Anterior cingulate cortex (tissue), 58 donors: ENCODE measurements around the gene ENDOG.
A peak's percentile ranks its signal among the peaks of the same experiment; 100 is the strongest.
"Not testable (repeated sequence)": the region's sequence is repeated elsewhere in the genome, so short reads cannot be mapped to it uniquely, and the experiment has no call there.

Experiments
- DNase-seq, 58 donors: peaks; one replicate each; lab custom pipeline; 2025; lab: John Stamatoyannopoulos, UW

The ENDOG gene

GRCh38 chr9:128794961-128795360, 23.3 kb upstream of the ENDOG start:
- not testable (repeated sequence) for DNase-seq

- no peak for DNase-seq
Observed at GRCh38 chr9:128798896-128799295, 19.4 kb upstream of the ENDOG start.

- no peak for DNase-seq
Observed at GRCh38 chr9:128800061-128800460, 18.2 kb upstream of the ENDOG start.

- no peak for DNase-seq
Observed at GRCh38 chr9:128802482-128802881, 15.8 kb upstream of the ENDOG start.

- peak in 37 of 58 donors; percentile 12 to 88 (median 36) for DNase-seq
Observed at GRCh38 chr9:128805661-128806060, 12.6 kb upstream of the ENDOG start.

GRCh38 chr9:128807827-128808226, 10.5 kb upstream of the ENDOG start:
- DNase-seq, result no peak

GRCh38 chr9:128808543-128808942, 9.8 kb upstream of the ENDOG start:
- no peak for DNase-seq

GRCh38 chr9:128809036-128809599, 9.2 kb upstream of the ENDOG start:
- DNase-seq, result no peak

GRCh38 chr9:128809831-128810230, 8.5 kb upstream of the ENDOG start:
- DNase-seq, result no peak

- DNase-seq, result no peak
Observed at GRCh38 chr9:128810873-128811272, 7.4 kb upstream of the ENDOG start.

- DNase-seq, result peak in 32 of 58 donors; percentile 13 to 78 (median 48)
Observed at GRCh38 chr9:128818839-128819715, 777 bp downstream of the ENDOG start.

GRCh38 chr9:128819716-128820664, 1.7 kb downstream of the ENDOG start:
- peak in 33 of 58 donors; percentile 6 to 63 (median 26) for DNase-seq

- DNase-seq, result no peak
Observed at GRCh38 chr9:128820665-128821583, 2.6 kb downstream of the ENDOG start.

GRCh38 chr9:128821584-128822406, 3.5 kb downstream of the ENDOG start:
- DNase-seq, result no peak

- no peak for DNase-seq
Observed at GRCh38 chr9:128822407-128823042, 4.2 kb downstream of the ENDOG start.

- DNase-seq, result no peak
Observed at GRCh38 chr9:128823362-128823902, 5.1 kb downstream of the ENDOG start.

- no peak for DNase-seq
Observed at GRCh38 chr9:128823903-128824406, 5.7 kb downstream of the ENDOG start.

GRCh38 chr9:128824911-128825310, 6.6 kb downstream of the ENDOG start:
- DNase-seq, result peak in 1 of 58 donors; percentile 14
